HG02798 (cell line): ENCODE measurements around the gene POU3F1.

Experiments used
- ATAC-seq: cut with Tn5 transposase; IDR thresholded peaks from one replicate; pipeline ENCODE4 v1.9.1; 2021; ENCODE audit warnings: mild to moderate bottlenecking; ENCODE audit not compliant: unreplicated experiment, poor library complexity

The POU3F1 gene

DNA sequence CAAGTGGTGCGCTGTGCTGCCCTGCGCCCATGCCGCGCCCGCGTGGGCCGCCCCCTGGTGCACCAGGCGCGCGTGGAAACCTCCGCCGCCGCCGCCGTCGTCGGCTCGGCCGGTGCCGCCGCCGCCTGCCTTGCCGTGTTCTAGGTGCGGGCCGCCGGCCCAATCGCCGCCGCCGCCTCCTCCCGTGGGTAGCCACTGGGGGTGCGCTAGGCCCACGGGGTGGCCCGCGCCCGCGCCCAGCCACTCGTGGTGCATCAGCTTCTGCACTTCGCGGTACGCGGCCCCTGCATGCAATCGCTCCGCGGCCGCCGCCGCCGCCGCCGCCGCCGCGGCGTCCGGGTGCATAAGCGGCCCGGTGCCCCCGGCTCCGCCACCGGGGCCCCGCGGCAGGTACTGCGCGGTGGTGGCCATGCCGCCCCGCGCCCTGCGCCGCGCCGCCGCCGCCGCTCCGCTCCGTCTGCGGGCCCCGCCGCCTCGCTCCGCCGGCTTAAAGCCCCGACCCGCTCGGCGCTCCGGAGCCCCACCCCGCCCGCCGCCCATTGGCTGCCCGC, at the start of gene POU3F1:
Gene POU3F1 (minus strand): TSS at position 461 of the 551 bp plus-strand sequence. CDS start 50 bp downstream, at position 411.
- ATAC-seq, result peak; percentile 11

DNA sequence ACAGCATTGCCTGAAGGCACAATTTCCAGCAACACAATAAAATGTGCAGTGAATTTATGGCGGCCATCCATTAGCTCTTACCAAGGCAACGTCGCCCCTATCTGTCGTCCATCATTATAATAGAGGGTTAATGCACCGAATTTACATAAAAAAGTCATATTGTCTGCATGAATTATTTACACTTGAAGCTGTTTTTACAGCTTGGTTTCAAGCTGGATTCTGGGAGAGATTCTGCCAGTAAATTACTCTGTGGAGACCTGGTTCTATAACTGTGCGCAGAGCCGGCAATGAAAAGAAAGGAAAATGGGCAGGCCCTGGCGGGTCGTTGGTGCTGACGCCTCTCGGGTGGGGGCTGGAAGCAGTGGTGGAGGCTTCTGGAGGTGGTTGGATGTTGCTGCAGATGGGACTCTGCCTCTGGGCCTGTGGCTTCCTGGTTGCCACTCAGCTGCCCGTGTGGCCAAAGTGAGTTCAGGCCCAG, 48.9 kb upstream of the POU3F1 start:
- ATAC-seq, result no peak

DNA sequence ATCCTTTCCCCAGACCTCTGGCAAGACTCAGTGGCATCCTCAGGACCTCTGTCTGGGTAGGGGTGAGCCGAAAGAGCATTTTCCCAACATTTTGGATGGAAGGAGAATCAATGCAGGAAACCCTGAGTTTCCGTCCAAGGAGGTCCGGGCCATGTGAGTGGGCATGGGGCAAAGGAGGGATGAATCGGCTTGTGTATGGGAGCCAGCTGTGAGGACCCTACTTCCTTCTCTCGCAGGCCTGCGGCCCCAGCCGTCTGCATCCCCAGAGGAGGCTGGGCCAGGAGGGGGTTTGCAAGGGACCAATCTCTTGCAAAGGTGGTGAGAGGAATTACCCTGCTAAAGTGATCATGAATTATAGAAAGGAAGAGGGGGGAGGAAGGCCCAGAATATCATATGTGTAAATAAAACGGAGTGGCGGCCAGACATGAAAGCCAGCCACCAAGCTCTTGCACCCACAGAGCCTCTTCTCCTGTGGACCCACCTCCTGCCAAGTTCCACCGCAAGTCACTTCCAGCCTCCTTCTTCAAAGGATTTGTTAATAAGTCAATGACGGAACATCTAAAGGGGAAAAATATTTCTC, 48.2 kb upstream of the POU3F1 start:
- ATAC-seq, result no peak

DNA sequence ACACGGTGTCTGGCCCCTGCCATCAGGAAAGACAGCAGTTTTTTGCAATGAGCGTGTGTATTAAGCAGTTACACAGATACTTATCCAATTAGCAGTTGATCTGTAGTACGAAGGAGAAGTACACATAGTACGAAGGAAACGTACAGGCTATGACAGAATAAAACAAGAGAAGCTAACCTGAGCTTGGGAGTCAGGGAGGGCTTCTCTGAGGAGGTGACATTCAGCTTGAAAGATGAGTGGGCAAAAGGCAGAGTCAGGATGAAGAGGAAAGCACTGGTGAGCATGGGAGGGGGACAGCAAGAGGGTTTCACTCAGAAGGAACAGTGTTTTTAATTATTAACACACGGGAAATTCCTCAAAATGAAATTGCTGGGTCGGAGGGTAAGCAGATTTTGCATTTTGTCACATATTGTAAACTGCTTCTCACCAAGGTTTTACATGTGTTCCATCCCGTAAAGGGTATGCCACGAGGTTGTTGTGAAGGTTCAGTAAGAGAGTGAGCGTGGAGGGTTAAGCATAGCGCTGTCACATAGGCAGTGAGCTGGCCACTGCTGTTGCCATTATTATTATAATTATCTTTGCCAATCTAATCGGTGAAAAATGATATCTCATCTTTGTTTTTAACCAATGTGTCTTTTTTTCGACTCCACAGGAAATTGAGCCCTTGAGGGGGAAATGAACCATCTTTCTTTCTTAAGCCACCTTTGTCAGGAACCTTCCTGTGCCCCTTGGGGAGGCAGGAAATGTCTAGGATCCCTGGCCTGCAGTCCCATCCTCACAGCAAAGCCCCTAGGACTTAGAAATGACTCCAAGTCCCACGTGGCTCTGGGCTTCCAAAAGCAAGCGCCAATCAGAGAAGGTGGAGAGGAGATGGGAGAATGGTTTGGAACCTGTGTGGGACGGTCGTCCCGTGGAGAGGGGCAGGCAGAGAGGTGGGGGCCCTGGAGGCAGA, 47.3 kb upstream of the POU3F1 start:
- ATAC-seq, result no peak

DNA sequence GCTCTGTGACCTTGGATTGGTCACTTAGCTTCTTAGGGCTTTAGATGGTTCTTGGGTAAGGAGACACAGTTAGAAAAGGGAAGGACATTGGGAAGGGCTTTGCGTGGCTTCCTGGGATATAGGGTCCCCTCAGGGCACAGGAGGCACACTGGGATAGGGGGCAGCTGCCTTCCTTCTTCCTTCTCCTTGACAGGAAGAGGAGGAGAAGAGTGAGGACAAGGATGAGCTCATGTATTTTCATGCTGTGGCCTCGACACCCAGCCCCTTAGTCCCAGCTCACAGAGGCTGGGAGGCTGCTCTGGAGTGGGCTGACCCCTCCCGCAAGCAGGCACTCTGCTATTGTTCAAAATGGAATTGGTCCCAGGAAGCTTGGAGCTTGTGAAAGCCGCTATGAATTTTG, 45.7 kb upstream of the POU3F1 start:
- ATAC-seq, result no peak

DNA sequence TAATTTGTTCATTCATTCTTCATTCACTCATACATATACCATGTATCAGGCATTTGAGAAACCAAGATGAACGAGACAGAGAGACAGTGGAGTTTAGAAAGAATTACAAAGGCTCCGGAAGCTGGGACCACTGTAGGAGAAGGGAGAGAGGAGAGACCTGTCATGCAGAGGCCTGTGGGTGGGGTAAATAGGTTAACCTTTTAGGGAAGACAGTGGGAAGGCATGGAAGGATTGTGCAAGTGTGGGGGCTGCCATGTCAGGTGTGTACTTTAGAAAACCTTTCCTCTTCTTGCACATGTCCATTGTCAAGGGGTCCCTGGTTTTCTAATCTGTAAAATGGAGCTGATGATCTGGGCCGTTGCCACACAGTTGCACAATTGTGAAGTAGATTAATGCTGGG, 44.2 kb upstream of the POU3F1 start:
- ATAC-seq, result no peak

DNA sequence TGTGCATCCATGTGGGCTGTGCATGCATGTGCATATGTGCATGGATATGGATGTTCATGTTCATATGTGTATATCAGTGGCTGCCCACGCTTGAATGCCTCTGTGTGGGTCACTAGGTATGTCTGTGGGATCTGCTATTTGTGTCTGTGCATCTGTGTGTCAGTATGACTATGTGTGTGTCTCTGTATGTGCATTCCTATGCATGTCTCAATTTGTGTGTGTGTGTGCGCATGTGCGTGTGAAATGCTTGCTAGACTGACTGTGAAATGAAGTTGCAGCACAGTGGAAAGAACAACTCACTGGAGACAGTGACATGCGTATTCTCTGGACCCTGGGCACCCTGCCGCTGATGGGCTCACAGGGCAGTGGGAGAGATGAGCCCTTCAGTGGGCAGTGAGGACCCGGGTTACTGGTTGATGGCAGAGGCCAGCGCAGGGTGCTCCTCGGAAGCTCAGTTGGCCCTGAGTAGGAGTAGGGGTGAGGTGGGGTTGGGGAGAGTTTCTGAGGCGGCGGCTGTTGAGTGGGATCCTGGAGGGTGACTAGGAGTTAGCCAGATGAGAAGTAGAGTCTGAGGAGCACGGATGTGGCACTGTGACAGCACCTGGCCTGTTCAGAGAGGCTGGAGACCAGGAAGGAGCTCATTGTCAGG, 43.2 kb upstream of the POU3F1 start:
- no peak for ATAC-seq

DNA sequence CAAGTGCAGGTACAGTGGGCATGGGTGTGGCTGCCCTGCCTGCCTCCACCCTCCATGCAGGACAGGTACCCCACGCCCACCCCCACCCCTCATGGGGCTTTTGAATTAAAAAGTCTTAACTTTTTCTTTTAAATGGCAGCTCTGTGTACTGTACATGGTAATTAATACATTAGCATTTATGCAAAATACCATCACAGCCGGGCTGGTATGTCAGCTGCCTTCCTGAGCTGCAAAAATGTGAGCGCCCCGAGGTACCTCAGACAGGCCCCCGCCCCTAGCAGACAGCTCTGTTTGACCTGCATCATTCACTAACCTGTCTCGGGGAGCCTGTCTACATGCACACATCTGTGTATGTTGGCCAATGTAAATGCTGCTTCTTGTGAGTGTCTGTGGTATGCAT, 42.2 kb upstream of the POU3F1 start:
- ATAC-seq, result no peak

DNA sequence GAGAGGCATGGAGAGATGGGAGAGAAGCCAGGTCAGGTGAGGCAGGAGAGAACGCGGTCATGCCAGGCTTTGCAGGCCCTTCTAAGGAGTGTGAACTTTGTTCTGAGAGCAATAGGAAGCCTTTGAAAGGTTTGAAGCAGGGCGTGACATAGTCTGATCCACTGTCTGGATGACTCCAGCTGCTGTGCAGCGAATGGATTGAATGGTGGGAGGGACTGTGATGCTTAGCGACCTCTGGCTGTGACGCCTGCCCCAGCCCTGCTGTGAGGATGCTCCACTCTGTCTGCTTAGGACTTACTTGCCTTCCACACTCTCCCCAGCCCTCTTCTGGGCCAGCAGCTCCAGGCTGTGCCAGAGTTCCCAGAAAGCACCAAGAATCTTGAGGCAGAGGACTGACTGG, 41.8 kb upstream of the POU3F1 start:
- ATAC-seq, result no peak

DNA sequence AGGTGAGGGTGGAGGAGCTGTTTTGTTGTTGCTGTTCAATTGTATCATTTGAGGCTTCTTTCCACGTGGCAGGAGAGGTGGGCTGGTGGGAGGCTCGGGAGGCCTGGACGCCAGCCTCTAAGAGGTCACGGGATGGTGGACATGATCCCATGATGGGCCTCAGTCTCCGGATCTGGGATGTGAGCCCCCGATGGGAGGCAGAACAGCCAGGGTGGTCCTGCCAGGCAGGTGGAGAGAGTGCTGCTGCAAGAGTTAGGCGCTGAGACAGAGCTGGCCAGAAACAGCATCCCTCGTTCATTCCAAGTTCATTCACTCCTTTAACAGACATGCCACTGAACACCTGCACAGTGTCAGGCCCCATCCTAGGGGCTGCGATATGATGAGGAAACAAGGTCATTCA, 41.1 kb upstream of the POU3F1 start:
- no peak for ATAC-seq

DNA sequence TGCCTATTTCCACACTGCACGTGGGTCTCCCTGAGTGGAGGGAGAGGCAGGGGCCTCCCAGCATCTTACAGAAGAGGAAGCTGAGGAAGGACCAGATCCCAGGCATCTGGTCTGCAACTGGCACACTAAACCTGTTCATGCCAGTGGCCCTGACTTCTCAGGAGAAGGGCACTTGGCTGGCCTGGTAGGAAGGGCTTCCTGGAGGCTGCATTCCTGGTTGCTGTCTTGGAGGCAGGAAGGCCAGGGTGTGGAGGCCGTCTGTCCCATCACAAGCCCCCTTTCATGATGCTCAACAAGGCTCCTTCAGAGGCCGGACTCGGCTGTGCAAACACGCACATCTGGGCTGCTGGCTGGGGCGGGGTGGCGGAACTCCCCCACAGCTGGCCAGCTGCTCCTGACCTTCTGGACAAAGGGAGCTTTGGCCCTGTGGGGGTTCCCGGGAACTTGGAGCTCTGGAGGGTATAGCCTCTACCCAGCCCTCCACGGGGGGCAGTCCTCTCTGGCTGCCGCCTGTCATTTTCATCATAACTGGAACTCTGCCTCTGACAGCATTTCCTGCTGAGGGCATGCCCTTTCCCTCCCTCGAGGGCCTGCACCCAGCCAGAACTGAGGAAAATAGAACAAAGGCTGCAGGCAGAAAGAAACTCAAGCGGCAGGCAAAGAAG, 39.2 kb upstream of the POU3F1 start:
- ATAC-seq, result no peak

DNA sequence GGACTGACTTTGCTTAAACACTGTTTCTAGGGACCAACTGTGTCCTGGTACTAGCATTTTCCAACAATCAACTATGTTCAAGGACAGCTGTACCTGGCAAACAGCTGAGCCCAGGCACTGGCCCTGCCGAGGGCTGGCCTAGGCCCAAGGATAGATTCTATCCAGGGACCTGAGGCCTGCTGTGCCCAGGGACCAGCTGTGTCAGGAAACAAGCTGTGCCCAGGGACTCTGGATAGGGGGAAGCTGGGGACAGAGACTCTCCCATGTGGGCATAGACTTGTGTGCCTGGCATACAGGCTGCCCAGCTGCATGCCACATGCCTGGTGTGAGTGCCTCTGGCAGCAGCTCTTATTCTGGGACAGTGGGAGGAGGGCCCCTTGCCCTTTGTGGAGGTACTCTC, 38.1 kb upstream of the POU3F1 start:
- ATAC-seq, result no peak

DNA sequence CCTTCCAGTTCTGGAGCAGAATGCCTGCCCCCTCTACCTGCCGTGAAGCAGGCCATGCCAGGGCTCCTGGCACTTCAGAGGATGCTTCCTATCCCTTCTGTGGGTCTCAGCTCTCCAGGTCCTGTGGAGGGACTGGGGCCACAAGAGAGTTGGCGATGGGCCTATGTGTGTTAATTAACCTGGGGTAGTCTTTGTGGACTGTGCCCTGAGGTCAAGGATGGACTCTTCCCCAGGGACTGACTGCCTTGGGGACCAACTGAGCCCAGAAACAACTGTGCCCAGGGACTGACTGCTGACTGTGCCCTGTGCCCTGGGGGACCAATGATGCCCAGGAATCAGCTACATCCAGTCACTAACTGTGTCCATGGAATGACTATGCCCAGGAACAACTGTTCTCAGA, 37.5 kb upstream of the POU3F1 start:
- no peak for ATAC-seq

DNA sequence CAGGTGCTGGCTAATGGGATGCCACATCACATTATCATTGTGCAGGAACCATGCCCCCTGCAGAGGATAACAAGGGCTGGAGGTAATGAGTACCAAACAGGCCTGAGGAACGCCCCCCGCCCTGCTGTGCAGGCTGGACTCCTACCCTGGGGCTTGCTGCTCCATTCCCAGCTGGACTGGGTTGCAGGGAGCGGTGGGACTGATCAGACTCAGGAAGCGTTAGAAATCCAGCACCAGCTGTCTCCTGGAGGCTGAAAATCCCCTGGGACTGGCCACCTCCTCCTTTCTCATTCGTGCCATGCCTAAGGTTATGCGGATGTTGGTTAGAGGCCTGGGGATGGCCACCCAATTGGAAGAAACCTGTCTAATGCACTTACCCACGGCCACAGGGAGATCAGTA, 36.9 kb upstream of the POU3F1 start:
- no peak for ATAC-seq

DNA sequence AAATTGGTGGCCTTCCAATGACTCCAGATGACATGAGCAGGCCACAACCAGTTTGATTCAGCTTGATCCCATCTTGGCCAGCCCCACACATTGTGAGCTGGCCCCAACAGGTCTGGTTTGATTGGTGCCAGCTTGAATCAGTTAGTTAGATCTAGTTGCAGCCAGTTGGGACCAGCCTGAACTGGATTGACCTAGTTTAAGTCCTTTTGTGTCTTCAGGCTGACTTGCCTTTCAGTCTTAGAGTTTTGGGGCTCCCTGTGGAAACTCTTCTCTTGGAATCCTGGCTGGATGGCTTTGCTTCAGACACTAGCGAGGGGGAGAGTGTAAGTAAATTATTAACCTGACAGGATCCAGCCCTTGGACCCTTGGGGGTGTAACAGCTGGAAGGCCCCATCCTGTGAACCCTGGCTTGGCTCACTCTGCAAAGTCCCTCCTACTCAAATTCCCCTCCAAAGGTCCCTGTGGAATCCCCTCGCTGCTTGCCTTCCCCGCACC, 36.2 kb upstream of the POU3F1 start:
- no peak for ATAC-seq

DNA sequence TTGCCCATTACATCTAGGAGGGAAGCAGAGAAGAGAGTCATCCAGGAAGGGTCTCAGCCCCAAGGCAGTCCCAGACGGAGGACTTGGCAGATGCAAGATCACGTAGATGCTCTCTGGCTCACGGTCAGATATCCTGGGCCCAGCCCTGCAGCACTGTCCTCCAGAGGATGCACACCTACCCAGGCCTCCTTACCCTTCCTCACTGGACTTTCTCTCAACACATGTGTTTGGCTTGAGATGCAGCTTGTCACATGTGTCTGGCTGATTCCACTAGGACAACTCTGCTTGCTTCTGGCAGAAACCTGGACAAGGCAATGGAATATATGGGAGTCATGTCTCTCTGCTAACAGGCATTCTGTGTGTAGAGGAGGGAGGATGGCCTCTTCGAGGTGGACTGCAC, 32.4 kb upstream of the POU3F1 start:
- ATAC-seq, result no peak

DNA sequence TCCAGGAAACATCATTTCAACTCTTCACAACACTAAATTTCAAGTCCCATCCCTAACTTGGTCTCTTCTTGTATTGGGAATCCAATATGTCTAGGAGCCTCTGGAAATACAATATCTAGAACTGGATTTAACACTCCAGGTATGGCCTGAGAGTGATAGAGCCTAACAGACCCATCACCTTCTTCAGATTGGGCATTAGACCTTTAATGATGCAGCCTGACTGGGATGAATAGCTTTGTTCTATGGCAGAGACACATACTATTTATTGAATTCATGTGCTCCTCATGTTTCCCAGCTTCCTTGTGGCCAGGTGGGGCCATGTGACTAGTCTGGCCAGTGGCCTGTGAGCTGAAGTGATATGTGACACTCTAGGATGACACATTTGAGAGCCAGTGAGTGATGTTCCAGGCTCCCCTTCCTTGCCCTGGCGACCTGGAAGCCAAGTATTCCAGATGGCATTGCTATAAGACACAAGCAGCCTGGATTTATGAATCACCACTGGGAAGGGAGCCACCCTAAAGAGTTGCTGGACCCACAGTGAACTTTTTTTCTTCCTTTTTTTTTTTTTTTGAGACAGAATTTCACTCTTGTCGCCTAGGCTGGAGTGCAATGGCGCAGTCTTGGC, 31.0 kb upstream of the POU3F1 start:
- ATAC-seq, result no peak

DNA sequence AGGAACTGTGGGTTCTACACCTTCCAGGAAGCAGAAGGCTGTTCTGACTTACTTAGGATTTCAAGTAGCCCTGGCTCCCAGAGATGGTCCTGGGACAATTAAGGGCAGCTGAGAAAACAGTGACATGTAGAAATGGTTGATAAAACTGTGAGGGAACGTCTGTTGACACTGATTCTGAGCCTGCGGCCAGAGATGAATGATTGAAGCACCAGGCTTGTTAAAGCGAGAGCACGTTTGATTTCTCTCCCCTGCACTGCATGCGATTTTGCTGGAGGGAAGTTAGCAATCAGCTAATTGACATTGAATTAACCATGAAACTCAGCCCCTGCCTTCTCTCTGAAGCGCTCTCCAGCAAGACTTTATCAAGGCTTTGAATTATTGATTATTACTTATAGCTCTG, 29.9 kb upstream of the POU3F1 start:
- no peak for ATAC-seq

DNA sequence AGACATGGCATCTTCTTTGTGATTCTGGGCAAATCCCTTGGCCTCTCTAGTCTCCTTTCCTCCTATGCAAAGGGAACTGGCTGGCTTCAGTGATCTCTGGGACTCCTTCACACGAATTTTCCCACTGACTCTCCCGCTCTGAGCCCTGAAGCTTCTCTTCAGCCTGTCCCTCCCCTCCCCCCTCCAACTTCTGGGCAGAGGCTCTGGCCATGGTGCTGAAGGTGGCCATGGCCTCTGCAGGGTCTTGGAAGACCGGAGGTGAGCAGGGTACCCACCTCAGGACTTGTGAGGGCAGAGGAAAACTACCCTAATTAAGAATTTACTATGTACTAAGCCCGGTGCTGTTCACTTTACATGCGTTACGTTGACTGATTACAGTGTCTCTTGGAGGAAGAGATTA, 29.4 kb upstream of the POU3F1 start:
- no peak for ATAC-seq

DNA sequence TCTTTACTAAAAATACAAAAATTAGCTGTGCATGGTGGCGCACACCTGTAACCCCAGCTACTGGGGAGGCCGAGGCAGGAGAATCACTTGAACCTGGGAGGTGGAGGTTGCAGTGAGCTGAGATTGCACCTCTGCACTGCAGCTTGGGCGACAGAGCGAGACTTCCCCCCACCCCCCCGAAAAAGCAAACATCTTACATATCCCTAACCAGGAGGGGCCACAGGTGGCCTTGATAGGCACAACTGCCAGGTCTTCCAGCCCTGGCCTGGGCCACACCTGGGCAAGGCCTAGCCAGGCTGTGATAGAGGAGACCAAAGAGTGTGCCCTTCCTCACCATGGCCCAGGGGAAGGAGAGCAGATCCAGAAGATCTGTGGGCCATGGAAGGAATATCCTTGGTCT, 28.6 kb upstream of the POU3F1 start:
- ATAC-seq, result no peak
